ENCODE data around the gene CFAP99. TPM values are rescaled to one million over a fixed set of nuclear protein-coding genes. Genes with fewer than 3 reads are reported as not detected.

Gene CFAP99
- total and polyA plus RNA-seq, 2 of the 4 experiments (the other 2 are of a cell fraction), result not detected

DNA sequence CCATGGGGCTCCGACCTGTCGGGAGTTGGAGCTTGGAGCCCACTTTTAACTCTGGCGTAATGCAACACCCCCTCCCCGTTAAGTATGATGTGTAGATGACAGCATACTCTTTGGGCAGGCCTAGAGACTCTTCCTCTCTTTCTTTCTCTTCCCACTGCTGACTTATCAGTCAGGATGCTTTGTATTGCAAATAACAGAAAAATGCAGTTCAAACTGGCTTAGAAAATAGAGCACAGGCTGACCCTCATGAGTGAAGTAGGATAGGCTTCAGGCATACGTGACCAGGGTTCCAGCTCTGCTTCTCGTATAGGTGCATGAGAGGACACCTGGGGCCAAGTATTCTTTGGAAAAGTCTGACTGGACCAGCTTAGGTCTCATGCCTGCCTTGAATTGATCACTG is 26.8 kb downstream of the CFAP99 start:
- Histone ChIP-seq H3K27ac (ENCODE audit: insufficient read depth, low read length) (no peak overlapping the region), H2BK5ac (ENCODE audit: low read depth, low read length, poor library complexity, severe bottlenecking) (no peak overlapping the region), H2BK120ac (ENCODE audit: low read depth, low read length) (no peak overlapping the region), H2AK9ac (replicated peaks; ENCODE audit: low read depth, low read length, poor library complexity) (no peak overlapping the region), H4K91ac (ENCODE audit: insufficient read depth, low read depth, low read length) (no peak overlapping the region), H3K14ac (replicated peaks; ENCODE audit: low read depth, low read length) (no peak overlapping the region), H3K36me3 (ENCODE audit: control insufficient read depth, insufficient read depth, low read length) (no peaks in the 10 kb centered on the region), H4K5ac (ENCODE audit: low read depth, low read length) (no peak overlapping the region), H3K79me1 (ENCODE audit: low read depth in 1 of 2, low read length in 2 of 2) (no peaks in the 10 kb centered on the region), H2AK5ac (ENCODE audit: low read depth, low read length) (no peak overlapping the region), H3K4ac (ENCODE audit: low read depth, low read length) (no peak overlapping the region), H2BK15ac (ENCODE audit: low read depth, low read length) (no peak overlapping the region), H3K4me2 (ENCODE audit: low read depth, low read length) (no peak overlapping the region), H2AFZ (replicated peaks; ENCODE audit: low read length, poor library complexity) (no peak overlapping the region), H3K9me3 (ENCODE audit: control insufficient read depth, insufficient read depth, low read length) (no peaks in the 10 kb centered on the region), H3K4me3 (ENCODE audit: insufficient read depth, low read depth, low read length) (no peak overlapping the region), H4K20me1 (ENCODE audit: insufficient read depth, low read length) (no peaks in the 10 kb centered on the region; the same call in 1 of the 2 replicates), H3K18ac (ENCODE audit: low read depth, low read length) (no peak overlapping the region), H3K9me1 (ENCODE audit: insufficient read depth, low read length) (no peaks in the 10 kb centered on the region), H3K4me1 (ENCODE audit: control insufficient read depth, insufficient read depth, low read length) (no peaks in the 10 kb centered on the region), H3K27me3 (ENCODE audit: control insufficient read depth, insufficient read depth, low read length) (peaks cover 19% of the 10 kb centered on the region), H4K8ac (ENCODE audit: low read depth in 2 of 2, low read length in 2 of 2) (no peak overlapping the region), H3K9ac (ENCODE audit: low read depth, low read length) (no peak overlapping the region), H3K23ac (ENCODE audit: low read depth, low read length) (no peak overlapping the region), H3K56ac (ENCODE audit: extremely low read depth, insufficient read depth, low read length) (no peak overlapping the region), H2BK20ac (ENCODE audit: low read depth, low read length) (no peak overlapping the region)
- ChIA-PET CTCF (interaction anchor here (0.9 kb wide), 1 partner anchor 108 kb away, joined by 3 read pairs; no protein-coding TSS in a partner anchor), POLR2A (ENCODE audit: unreplicated experiment) (no interaction called here)
- DNase-seq (no peak), ATAC-seq (ENCODE audit: low read depth) (no peak)
- 85% methylated on average over 2 of the region's 6 CpGs; no CpG with 5 or more reads in 1 of the 2 experiments for WGBS, 2 experiments (ENCODE audit: extremely low coverage in 2 of 2, insufficient read length in 1 of 2)
- in situ Hi-C loops (cut with MboI; ENCODE audit: low sequenced_read_pairs) (no loop called here), intact Hi-C loops (cut with micrococcal nuclease) (no loop called here), dilution Hi-C loops (cut with HindIII; ENCODE audit: low sequenced_read_pairs, unreplicated experiment) (no loop called here)
- TF ChIP-seq MXI1 (IDR thresholded peaks at IDR 0.05; ENCODE audit: borderline replicate concordance, low read depth, low read length) (no peak), NFE2L2 (IDR thresholded peaks at IDR 0.05; ENCODE audit: low read depth, low read length) (no peak), RFX5 (IDR thresholded peaks at IDR 0.05; ENCODE audit: low read depth, low read length) (no peak), MAFK (IDR thresholded peaks at IDR 0.05; ENCODE audit: low read depth, low read length) (no peak), POLR2A (IDR thresholded peaks at IDR 0.05; ENCODE audit: low read depth, low read length) (no peak), ELK1 (IDR thresholded peaks at IDR 0.05; ENCODE audit: borderline replicate concordance, low read depth, low read length) (no peak), USF2 (IDR thresholded peaks at IDR 0.05; ENCODE audit: low read depth, low read length) (no peak), CTCF (conservative IDR thresholded peaks at IDR 0.05; ENCODE audit: low read depth, low read length) (no peak), MAZ (IDR thresholded peaks at IDR 0.05; ENCODE audit: borderline replicate concordance, low read depth, low read length) (no peak), FOS (IDR thresholded peaks at IDR 0.05; ENCODE audit: low read depth, low read length) (no peak), SMC3 (IDR thresholded peaks at IDR 0.05; ENCODE audit: low read depth, low read length) (no peak), BHLHE40 (IDR thresholded peaks at IDR 0.05; ENCODE audit: low read depth, low read length) (no peak), CHD1 (IDR thresholded peaks at IDR 0.05; ENCODE audit: low read depth, low read length) (no peak), CEBPB (IDR thresholded peaks at IDR 0.05; ENCODE audit: low read depth, low read length) (no peak), RCOR1 (IDR thresholded peaks at IDR 0.05; ENCODE audit: insufficient replicate concordance, low read length) (no peak), RAD21 (IDR thresholded peaks at IDR 0.05; ENCODE audit: low read length) (no peak)
- no TSS peak for BruUV-seq (replicated peaks)

All from IMR-90 (cell line).